Neural cell (in vitro differentiated cells): Measurements from ENCODE around the gene POU3F2. TPM values are rescaled to one million over a fixed set of nuclear protein-coding genes. Genes with fewer than 3 reads are reported as not detected.

Source experiments
- H2AFZ ChIP-seq: fragments of 200-600, 300-800 bp; sonication (generic), shearing (Covaris generic); 2 replicates; pipeline ENCODE4 v1.6.0; 2014; ENCODE audit warnings: low read depth, mild to moderate bottlenecking, antibody characterized with exemption, low read length, moderate library complexity
- H3F3A ChIP-seq: fragments of 200-600 bp; shearing (Covaris generic); 2 replicates; pipeline ENCODE4 v1.6.1; 2016; ENCODE audit warnings: mild to moderate bottlenecking, moderate library complexity, mixed read lengths, antibody characterized with exemption, low read length; ENCODE audit not compliant: insufficient read depth, poor library complexity, severe bottlenecking
- H3K27ac ChIP-seq: fragments of 200-600, 300-800 bp; sonication (generic), shearing (Covaris generic); 2 replicates; pipeline ENCODE4 v1.5.1; 2014; ENCODE audit warnings: mild to moderate bottlenecking, low read length, moderate library complexity
- H3K27me3 ChIP-seq: fragments of 300-800, 200-600 bp; sonication (generic), shearing (Covaris generic); 2 replicates; pipeline ENCODE4 v1.6.0; 2014; ENCODE audit warnings: mild to moderate bottlenecking, low read depth, low read length, moderate library complexity; ENCODE audit not compliant: insufficient read depth
- H3K36me3 ChIP-seq: fragments of 300-800, 200-600 bp; sonication (generic), shearing (Covaris generic); 2 replicates; pipeline ENCODE4 v1.5.1; 2014; ENCODE audit warnings: mild to moderate bottlenecking, antibody characterized with exemption, low read length, moderate library complexity; ENCODE audit not compliant: insufficient read depth
- H3K4me2 ChIP-seq: fragments of 300-800, 200-600 bp; sonication (generic), shearing (Covaris generic); 2 replicates; pipeline ENCODE4 v1.6.0; 2014; ENCODE audit warnings: mild to moderate bottlenecking, low read length
- H3K4me3 ChIP-seq: fragments of 300-800, 200-600 bp; sonication (generic), shearing (Covaris generic); 2 replicates; pipeline ENCODE4 v1.5.1; 2014; ENCODE audit warnings: mild to moderate bottlenecking, low read length, moderate library complexity
- H3K79me2 ChIP-seq: fragments of 200-600 bp; shearing (Covaris generic); replicated peaks from 2 replicates; pipeline ENCODE4 v1.6.0; 2014; ENCODE audit warnings: mild to moderate bottlenecking, low read length, moderate library complexity; ENCODE audit not compliant: insufficient read depth
- H3K9ac ChIP-seq: fragments of 300-800, 200-600 bp; sonication (generic), shearing (Covaris generic); 2 replicates; pipeline ENCODE4 v1.6.1; 2016; ENCODE audit warnings: mild to moderate bottlenecking, low read length, mixed read lengths
- H3K9me2 ChIP-seq: fragments of 200-600 bp; shearing (Covaris generic); 2 replicates; pipeline ENCODE4 v1.6.1; 2016; ENCODE audit warnings: mild to moderate bottlenecking, low read length, mixed read lengths; ENCODE audit not compliant: insufficient read depth
- H3K9me3 ChIP-seq: fragments of 200-600, 300-800 bp; sonication (generic), shearing (Covaris generic); 2 replicates; pipeline ENCODE4 v1.6.1; 2016; ENCODE audit warnings: mild to moderate bottlenecking, mixed run types, low read length, moderate library complexity, mixed read lengths
- H4K20me1 ChIP-seq: fragments of 200-600 bp; shearing (Covaris generic); 2 replicates; pipeline ENCODE4 v1.6.1; 2016; ENCODE audit warnings: mild to moderate bottlenecking, mixed run types; ENCODE audit not compliant: insufficient read depth
- CTCF ChIP-seq: fragments of 450-650 bp; IDR thresholded peaks from 2 replicates; pipeline ENCODE4 v1.5.1; 2014; ENCODE audit warnings: antibody characterized with exemption, mild to moderate bottlenecking, moderate library complexity; ENCODE audit not compliant: poor library complexity, severe bottlenecking
- EP300 ChIP-seq: fragments of 450-650 bp; conservative IDR thresholded peaks from 2 replicates; pipeline ENCODE4 v1.6.1; 2014; ENCODE audit warnings: antibody characterized with exemption, mild to moderate bottlenecking, moderate library complexity; ENCODE audit not compliant: poor library complexity, severe bottlenecking
- EZH2 ChIP-seq: fragments of 200-600, 300-800 bp; shearing (Covaris generic), sonication (generic); IDR thresholded peaks from 2 replicates; pipeline ENCODE4 v1.6.1; 2014; ENCODE audit warnings: antibody characterized with exemption, low read length, borderline replicate concordance, mild to moderate bottlenecking; ENCODE audit not compliant: insufficient read depth, poor library complexity, severe bottlenecking
- MXI1 ChIP-seq: fragments of 450-650 bp; conservative IDR thresholded peaks from 2 replicates; pipeline ENCODE4 v1.6.1; 2014; ENCODE audit warnings: antibody characterized with exemption, mild to moderate bottlenecking; ENCODE audit not compliant: poor library complexity, severe bottlenecking
- POLR2AphosphoS5 ChIP-seq: IDR thresholded peaks from 2 replicates; pipeline ENCODE4 v1.6.1; 2012
- RAD21 ChIP-seq: fragments of 450-650 bp; conservative IDR thresholded peaks from 2 replicates; pipeline ENCODE4 v1.6.1; 2014; ENCODE audit warnings: antibody characterized with exemption, mild to moderate bottlenecking, moderate library complexity
- REST ChIP-seq: IDR thresholded peaks from 2 replicates; pipeline ENCODE4 v1.6.1; 2012; ENCODE audit warnings: borderline replicate concordance
- SMC3 ChIP-seq: fragments of 450-650 bp; conservative IDR thresholded peaks from 2 replicates; pipeline ENCODE4 v1.6.1; 2014; ENCODE audit warnings: antibody characterized with exemption, mild to moderate bottlenecking, moderate library complexity; ENCODE audit not compliant: poor library complexity
- TAF1 ChIP-seq: IDR thresholded peaks from 2 replicates; pipeline ENCODE4 v1.6.1; 2012; ENCODE audit warnings: low read depth
- polyA plus RNA-seq: library from polyadenylated mRNA; depleted of rRNA; stranded (reverse); fragments of >200 nt; gene quantifications from 2 replicates; pipeline ENCODE4 v1.2.3, GENCODE V29; 2014

The POU3F2 gene
- polyA plus RNA-seq, 1 donor from 2014 or later = 35.3 TPM

- no peak overlapping the region for H3K4me2 ChIP-seq
- H3K9me2 ChIP-seq = no peaks in the 10 kb centered on the region
- TF ChIP-seq MXI1 (no peak), SMC3 (no peak)
- no peak overlapping the region for H3K27ac ChIP-seq
- H3K27me3 ChIP-seq = peaks cover 94% of the 10 kb centered on the region
- no peaks in the 10 kb centered on the region for H3K36me3 ChIP-seq
- no peaks in the 10 kb centered on the region for H3K9me3 ChIP-seq
- no peaks in the 10 kb centered on the region for H4K20me1 ChIP-seq
- peaks cover 5% of the 10 kb centered on the region for H3F3A ChIP-seq
- H3K9ac ChIP-seq = no peak overlapping the region
- no peak overlapping the region for H3K4me3 ChIP-seq
- no peaks in the 10 kb centered on the region for H3K79me2 ChIP-seq
- no peak overlapping the region for H2AFZ ChIP-seq
Measured at GRCh38 chr6:98828211-98828788, 6.1 kb upstream of the POU3F2 start.

GRCh38 chr6:98828941-98829411 is 5.4 kb upstream of the POU3F2 start:
- no peaks in the 10 kb centered on the region for H3K9me3 ChIP-seq
- H3K27me3 ChIP-seq = peaks cover 87% of the 10 kb centered on the region
- H2AFZ ChIP-seq = no peak overlapping the region
- peaks cover 11% of the 10 kb centered on the region for H3F3A ChIP-seq
- peak overlapping the region; percentile 44 for H3K4me3 ChIP-seq
- H3K79me2 ChIP-seq = no peaks in the 10 kb centered on the region
- H3K27ac ChIP-seq = no peak overlapping the region
- H3K9ac ChIP-seq = peak overlapping the region; percentile 1
- H3K9me2 ChIP-seq = no peaks in the 10 kb centered on the region
- H3K36me3 ChIP-seq = no peaks in the 10 kb centered on the region
- no peak overlapping the region for H3K4me2 ChIP-seq
- TF ChIP-seq SMC3 (peak; percentile 43), MXI1 (no peak), RAD21 (peak; percentile 27), EP300 (no peak), TAF1 (no peak), CTCF (peak; percentile 25), REST (no peak), POLR2AphosphoS5 (no peak), EZH2 (no peak)
- no peaks in the 10 kb centered on the region for H4K20me1 ChIP-seq
